ENCODE data around the gene CHRNA9. TPM values are rescaled to one million over a fixed set of nuclear protein-coding genes. Genes with fewer than 3 reads are reported as not detected.

CHRNA9 gene, protein sequence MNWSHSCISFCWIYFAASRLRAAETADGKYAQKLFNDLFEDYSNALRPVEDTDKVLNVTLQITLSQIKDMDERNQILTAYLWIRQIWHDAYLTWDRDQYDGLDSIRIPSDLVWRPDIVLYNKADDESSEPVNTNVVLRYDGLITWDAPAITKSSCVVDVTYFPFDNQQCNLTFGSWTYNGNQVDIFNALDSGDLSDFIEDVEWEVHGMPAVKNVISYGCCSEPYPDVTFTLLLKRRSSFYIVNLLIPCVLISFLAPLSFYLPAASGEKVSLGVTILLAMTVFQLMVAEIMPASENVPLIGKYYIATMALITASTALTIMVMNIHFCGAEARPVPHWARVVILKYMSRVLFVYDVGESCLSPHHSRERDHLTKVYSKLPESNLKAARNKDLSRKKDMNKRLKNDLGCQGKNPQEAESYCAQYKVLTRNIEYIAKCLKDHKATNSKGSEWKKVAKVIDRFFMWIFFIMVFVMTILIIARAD
- total RNA-seq = not detected in 2 replicates

DNA sequence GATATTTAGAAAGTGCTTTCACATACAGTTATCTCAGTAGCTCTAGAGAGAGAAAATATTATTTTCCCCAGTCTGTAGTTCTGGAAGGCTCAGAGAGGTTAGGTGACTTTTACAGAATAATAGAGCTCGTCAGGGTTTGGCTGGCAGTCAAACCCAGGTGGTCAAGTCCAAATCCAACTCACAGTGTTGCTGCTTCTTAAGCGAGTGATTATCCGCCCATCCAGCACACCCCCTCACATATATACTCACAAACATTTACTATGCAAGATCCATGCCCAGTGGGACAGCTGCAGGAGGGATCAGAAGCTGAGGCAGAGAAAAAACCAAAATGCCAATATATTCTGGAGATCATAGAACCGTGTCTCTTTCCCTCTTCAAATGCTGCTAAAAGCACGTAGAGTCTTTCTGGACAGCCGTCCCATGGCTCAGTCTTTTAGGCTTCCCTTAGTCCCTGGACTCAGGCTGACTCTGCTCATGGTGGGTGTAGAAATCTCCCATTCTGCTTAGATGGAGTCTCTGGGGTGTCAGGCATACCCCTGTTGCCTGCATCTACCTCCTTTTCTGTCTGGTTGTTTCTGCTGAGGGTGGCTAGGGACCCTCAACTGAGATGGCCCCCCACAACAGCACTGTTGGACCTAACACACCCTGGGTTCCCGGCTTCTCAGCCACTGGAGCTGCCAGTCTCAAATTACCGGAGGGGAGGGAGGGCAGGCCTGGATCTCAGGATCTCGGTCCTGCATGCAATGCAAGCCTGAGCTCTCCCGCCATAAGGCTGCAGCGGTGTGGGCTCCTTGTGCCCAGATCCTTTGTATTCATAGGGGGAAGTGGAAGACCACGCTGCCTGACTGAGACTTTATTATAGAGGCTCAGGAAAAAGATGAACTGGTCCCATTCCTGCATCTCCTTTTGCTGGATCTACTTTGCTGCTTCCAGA is at the start of gene CHRNA9:
TSS of gene CHRNA9 (plus strand) at position 743 of the 934 bp plus-strand sequence. CDS start at position 878, 135 bp downstream.

Small RNAs within 50 kb of the gene (small RNA-seq; reads per million reads assigned to genes)
- not detected for gene RNU7-74P

Other genes with a start within 250 kb of the CHRNA9 start
- gene RHOH, start 138.3 kb upstream of the CHRNA9 start, total RNA-seq = 0.20 TPM in 1 of 2 replicates, not detected in the other

Measured in subcutaneous preadipocyte (primary cell).